Right lobe of liver (tissue), 4 donors: ENCODE measurements around the gene CAP2.

Source experiments
- CTCF ChIP-seq, 4 donors: fragments of 200-600 bp in 3 of 4; fragments of 450-650 bp in 1 of 4; IDR thresholded peaks; one replicate each; pipeline versions ENCODE4 v1.5.1 to v1.8.0; 2016 to 2022; ENCODE audit warnings: antibody characterized with exemption in 4 of 4, mild to moderate bottlenecking in 2 of 4
- POLR2A ChIP-seq: fragments of 450-650 bp; IDR thresholded peaks from one replicate; pipeline ENCODE4 v1.6.1; 2017; ENCODE audit warnings: antibody characterized with exemption, mild to moderate bottlenecking
- donor health status: DM: no; HTN: no; CAD: no.
- donor health status: DM: no; HTN: no; CAD: no.
- donor health status: DM: no; HTN: yes; CAD: no.

GRCh38 chr6:17519120-17519519 lies 125.7 kb downstream of the CAP2 start:
- TF ChIP-seq CTCF (IDR thresholded peaks at IDR 0.05) (no peak), POLR2A (no peak)
